ENCODE measurements around the gene ALKBH2. TPM values are rescaled to one million over a fixed set of nuclear protein-coding genes. Genes with fewer than 3 reads are reported as not detected.

ALKBH2 gene
- total RNA-seq, 2 donors from 2014 or later = 10.5 to 23.3 TPM

GRCh38 chr12:109131154-109132050 lies 38.1 kb upstream of the ALKBH2 start:
- DNase-seq = peak; percentile 73
- 76 to 82% methylated on average over 23 to 24 of the region's 24 CpGs for WGBS, 2 experiments (ENCODE audit: insufficient coverage in 1 of 2, insufficient read length in 1 of 2)
- no peaks in the 10 kb centered on the region for H3K4me1 Mint-ChIP-seq
- no peaks in the 10 kb centered on the region for H3K36me3 ChIP-seq (ENCODE audit: control insufficient read depth, insufficient read depth, low read length)
- H3K9me3 ChIP-seq (ENCODE audit: control insufficient read depth, low read length) = peaks cover 5% of the 10 kb centered on the region
- no peaks in the 10 kb centered on the region for H3K4me1 ChIP-seq (ENCODE audit: control insufficient read depth, insufficient read depth, low read length)
- peaks cover 1% of the 10 kb centered on the region for H3K27me3 Mint-ChIP-seq (ENCODE audit: insufficient read depth)
- H3K9ac ChIP-seq (ENCODE audit: extremely low read depth, low read length, poor library complexity, severe bottlenecking) = no peak overlapping the region
- TF ChIP-seq CTCF (conservative IDR thresholded peaks at IDR 0.05) = no peak
- no peak overlapping the region for H3K4me3 Mint-ChIP-seq
- peaks cover 8% of the 10 kb centered on the region for H3K9me3 Mint-ChIP-seq
- no peaks in the 10 kb centered on the region for H3K27me3 ChIP-seq (ENCODE audit: control insufficient read depth, insufficient read depth, low read length, poor library complexity, severe bottlenecking)
- peaks cover 2% of the 10 kb centered on the region for H3K36me3 Mint-ChIP-seq (ENCODE audit: low read depth)
- no peak overlapping the region for H3K4me3 ChIP-seq (ENCODE audit: low read length)
- H3K27ac Mint-ChIP-seq = no peak overlapping the region
- no peak overlapping the region for H3K27ac ChIP-seq (ENCODE audit: low read depth, low read length)

GRCh38 chr12:109130297-109131153 lies 37.3 kb upstream of the ALKBH2 start:
- 88 to 94% methylated on average over 12 to 15 of the region's 15 CpGs for WGBS, 2 experiments (ENCODE audit: insufficient coverage in 1 of 2, insufficient read length in 1 of 2)

More at GRCh38 chr12:109130297-109131153, 37.3 kb upstream of the ALKBH2 start:
- no peak for TF ChIP-seq CTCF (conservative IDR thresholded peaks at IDR 0.05)
- H3K9me3 ChIP-seq (ENCODE audit: control insufficient read depth, low read length) = no peaks in the 10 kb centered on the region
- no peaks in the 10 kb centered on the region for H3K36me3 ChIP-seq (ENCODE audit: control insufficient read depth, insufficient read depth, low read length)
- no peaks in the 10 kb centered on the region for H3K27me3 ChIP-seq (ENCODE audit: control insufficient read depth, insufficient read depth, low read length, poor library complexity, severe bottlenecking)
- no peak overlapping the region for H3K27ac ChIP-seq (ENCODE audit: low read depth, low read length)
- Mint-ChIP-seq H3K9me3 (peaks cover 2% of the 10 kb centered on the region), H3K36me3 (ENCODE audit: low read depth) (peaks cover 1% of the 10 kb centered on the region), H3K4me1 (peaks cover 3% of the 10 kb centered on the region), H3K27ac (no peak overlapping the region), H3K27me3 (ENCODE audit: insufficient read depth) (peaks cover 1% of the 10 kb centered on the region), H3K4me3 (no peak overlapping the region)
- no peak overlapping the region for H3K4me3 ChIP-seq (ENCODE audit: low read length)
- no peak for DNase-seq
- H3K9ac ChIP-seq (ENCODE audit: extremely low read depth, low read length, poor library complexity, severe bottlenecking) = no peak overlapping the region
- H3K4me1 ChIP-seq (ENCODE audit: control insufficient read depth, insufficient read depth, low read length) = no peaks in the 10 kb centered on the region

All from endodermal cell (in vitro differentiated cells).